ENCODE data around the gene TFAP2A.

The TFAP2A gene

DNA sequence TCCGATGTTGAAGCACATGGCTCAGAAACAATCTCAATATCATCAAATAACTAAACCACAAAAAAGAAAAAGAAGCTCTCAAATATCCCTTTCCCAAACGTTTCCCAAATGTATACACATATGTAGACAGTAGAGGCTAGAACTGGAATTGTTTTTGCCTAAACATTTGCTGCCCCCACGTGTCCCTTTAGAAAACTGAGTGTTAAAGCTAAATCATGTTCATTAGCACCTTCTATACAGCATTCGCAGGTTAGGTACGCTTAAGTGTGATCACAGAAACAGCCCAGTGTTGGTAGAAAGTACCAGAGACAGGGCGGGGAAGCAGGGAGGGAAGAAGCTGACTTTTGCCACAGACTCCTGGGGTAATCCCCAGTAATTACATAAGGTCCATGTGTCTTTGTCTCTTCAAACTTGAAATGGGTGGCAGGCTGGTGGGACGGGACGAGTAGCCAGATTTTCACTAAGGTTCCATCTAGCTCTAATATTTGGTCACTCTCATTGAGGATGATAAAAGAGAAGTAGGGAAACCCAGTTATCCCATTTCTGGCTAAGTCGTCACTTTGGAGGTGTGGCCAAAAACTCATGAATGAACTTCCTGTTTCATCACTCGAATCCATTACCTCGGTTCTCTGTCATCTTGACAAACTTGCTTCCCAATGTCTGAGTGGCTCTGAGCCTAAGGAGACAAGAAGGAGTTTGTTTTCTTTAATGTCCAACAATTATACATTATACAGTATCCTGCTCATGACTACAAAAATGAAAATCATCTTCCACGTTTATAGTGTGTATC, 15.0 kb upstream of the TFAP2A start:
- H3K4me3 ChIP-seq (ENCODE audit: low read depth, low read length), result no peak overlapping the region
- peak; percentile 42 for DNase-seq (ENCODE audit: low read depth)
- TF ChIP-seq, protein P1, sequence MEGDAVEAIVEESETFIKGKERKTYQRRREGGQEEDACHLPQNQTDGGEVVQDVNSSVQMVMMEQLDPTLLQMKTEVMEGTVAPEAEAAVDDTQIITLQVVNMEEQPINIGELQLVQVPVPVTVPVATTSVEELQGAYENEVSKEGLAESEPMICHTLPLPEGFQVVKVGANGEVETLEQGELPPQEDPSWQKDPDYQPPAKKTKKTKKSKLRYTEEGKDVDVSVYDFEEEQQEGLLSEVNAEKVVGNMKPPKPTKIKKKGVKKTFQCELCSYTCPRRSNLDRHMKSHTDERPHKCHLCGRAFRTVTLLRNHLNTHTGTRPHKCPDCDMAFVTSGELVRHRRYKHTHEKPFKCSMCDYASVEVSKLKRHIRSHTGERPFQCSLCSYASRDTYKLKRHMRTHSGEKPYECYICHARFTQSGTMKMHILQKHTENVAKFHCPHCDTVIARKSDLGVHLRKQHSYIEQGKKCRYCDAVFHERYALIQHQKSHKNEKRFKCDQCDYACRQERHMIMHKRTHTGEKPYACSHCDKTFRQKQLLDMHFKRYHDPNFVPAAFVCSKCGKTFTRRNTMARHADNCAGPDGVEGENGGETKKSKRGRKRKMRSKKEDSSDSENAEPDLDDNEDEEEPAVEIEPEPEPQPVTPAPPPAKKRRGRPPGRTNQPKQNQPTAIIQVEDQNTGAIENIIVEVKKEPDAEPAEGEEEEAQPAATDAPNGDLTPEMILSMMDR (IDR thresholded peaks at IDR 0.05; ENCODE audit: low read depth, low read length, missing control alignments), result peak; percentile 49
- in situ Hi-C loops (cut with HindIII; ENCODE audit: low sequenced_read_pairs), result no loop called here

GRCh38 chr6:10426781-10427279, 12.0 kb upstream of the TFAP2A start:
- no peak for DNase-seq (ENCODE audit: low read depth)
- H3K4me3 ChIP-seq (ENCODE audit: low read depth, low read length), result peak overlapping the region; percentile 43
- TF ChIP-seq, protein P1 (IDR thresholded peaks at IDR 0.05; ENCODE audit: low read depth, low read length, missing control alignments), result no peak
- in situ Hi-C loops (cut with HindIII; ENCODE audit: low sequenced_read_pairs), result no loop called here

- DNase-seq (ENCODE audit: low read depth), result no peak
- H3K4me3 ChIP-seq (ENCODE audit: low read depth, low read length), result peak overlapping the region; percentile 43
- TF ChIP-seq, protein P1 (IDR thresholded peaks at IDR 0.05; ENCODE audit: low read depth, low read length, missing control alignments), result no peak
- in situ Hi-C loops (cut with HindIII; ENCODE audit: low sequenced_read_pairs), result no loop called here
These were observed 11.3 kb upstream of the TFAP2A start for GRCh38 chr6:10425975-10426780.

DNA sequence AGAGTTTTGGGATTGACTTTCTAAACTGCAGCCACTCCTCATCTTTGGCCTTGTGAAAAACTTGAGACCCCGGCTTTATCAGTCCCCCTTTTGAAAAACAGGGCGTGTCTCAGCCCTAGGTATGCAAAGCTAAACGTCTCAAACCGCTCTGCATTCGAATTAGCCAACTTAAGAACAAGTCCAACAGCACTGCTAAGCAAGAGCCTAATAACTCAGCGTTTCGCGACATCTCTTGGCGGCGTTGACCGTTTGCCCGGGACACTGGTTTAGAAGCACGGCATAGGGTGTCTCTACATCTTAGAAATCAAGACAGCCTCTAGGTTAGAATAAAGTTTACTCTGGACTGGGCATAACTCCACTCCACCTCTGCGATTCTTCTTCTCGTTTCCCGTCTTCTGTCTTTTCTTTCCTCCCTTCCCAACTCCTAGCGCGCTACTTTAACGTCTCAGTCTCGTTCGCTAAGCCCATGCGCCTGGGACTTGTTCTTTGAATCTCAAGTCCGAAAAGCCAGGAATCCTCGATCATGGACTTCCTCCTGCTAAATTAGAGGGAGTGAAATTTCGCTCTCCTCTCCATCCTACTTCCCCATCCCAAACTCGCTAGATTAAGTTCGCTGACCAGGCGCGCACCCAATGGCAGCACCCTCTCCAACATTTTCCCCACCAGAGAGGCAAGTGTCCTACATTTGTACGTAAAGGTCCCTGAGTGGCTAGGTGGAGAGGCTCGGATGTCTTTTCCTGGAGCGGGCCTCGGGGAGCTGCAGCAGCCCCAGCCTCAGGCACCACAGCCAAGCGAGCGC, 10.5 kb upstream of the TFAP2A start:
- in situ Hi-C loops (cut with HindIII; ENCODE audit: low sequenced_read_pairs), result no loop called here
- no peak for DNase-seq (ENCODE audit: low read depth)
- TF ChIP-seq, protein P1 (IDR thresholded peaks at IDR 0.05; ENCODE audit: low read depth, low read length, missing control alignments), result no peak
- peak overlapping the region; percentile 43 for H3K4me3 ChIP-seq (ENCODE audit: low read depth, low read length)

DNA sequence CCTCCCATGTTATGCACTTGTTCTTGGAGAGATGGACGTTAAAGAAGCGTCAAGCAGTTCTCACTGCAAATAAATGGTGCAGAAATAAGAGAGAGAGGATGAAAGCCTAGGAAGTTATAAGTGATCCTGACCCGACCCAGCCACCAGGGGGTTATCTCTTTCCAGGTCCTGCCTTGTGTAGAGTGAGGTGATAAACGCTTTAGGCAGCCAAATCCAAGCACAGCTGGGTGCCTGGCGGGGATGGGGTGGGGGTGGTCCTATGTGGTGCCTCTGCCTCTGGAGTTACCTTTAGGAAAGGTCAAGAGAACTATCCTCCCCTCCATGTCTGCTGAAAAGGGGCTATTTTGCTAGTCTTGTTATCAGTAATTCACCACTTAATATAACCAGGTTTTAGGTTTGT, 9.2 kb upstream of the TFAP2A start:
- no peak overlapping the region for H3K4me3 ChIP-seq (ENCODE audit: low read depth, low read length)
- DNase-seq (ENCODE audit: low read depth), result no peak
- in situ Hi-C loops (cut with HindIII; ENCODE audit: low sequenced_read_pairs), result no loop called here

More for the DNA sequence above, 9.2 kb upstream of the TFAP2A start:
- TF ChIP-seq, protein P1 (IDR thresholded peaks at IDR 0.05; ENCODE audit: low read depth, low read length, missing control alignments), result no peak

All from astrocyte of the cerebellum (primary cell).